ENCODE data around the gene ZNF641. TPM values are rescaled to one million over a fixed set of nuclear protein-coding genes. Genes with fewer than 3 reads are reported as not detected.
A peak's percentile ranks its signal among the peaks of the same experiment; 100 is the strongest.

ZNF641 gene
- total RNA-seq: 1 to 10 TPM; 3.5 to 6.0 TPM

- intact Hi-C loops (cut with micrococcal nuclease): loop anchor here (1.0 to 10.0 kb wide), 5 partner anchors 66 to 644 kb away; partner anchors contain the start of genes CCNT1 and RPAP3
- no peaks in the 10 kb centered on the region for H3K27me3 Mint-ChIP-seq (ENCODE audit: low read depth)
- DNase-seq: peak; percentile 79
- H3K9me3 Mint-ChIP-seq: no peaks in the 10 kb centered on the region
- peaks cover 24% of the 10 kb centered on the region for H3K4me1 Mint-ChIP-seq (ENCODE audit: low read depth)
- H3K27ac Mint-ChIP-seq: peak within 1 kb of the TSS; percentile 81
- CTCF ChIA-PET: interaction anchor here (1.2 kb wide), 1 partner anchor 267 kb away, joined by 3 read pairs; no protein-coding TSS in a partner anchor
- H3K4me3 Mint-ChIP-seq: peak within 1 kb of the TSS; percentile 91
- peaks cover 14% of the 10 kb centered on the region for H3K36me3 Mint-ChIP-seq (ENCODE audit: low read depth)
Observed at GRCh38 chr12:48350249-48351021, at the start of gene ZNF641. TSS of gene ZNF641 (minus strand) at chr12:48350919. CDS start at chr12:48348090, 2,829 bp downstream.

- H3K9me3 Mint-ChIP-seq: no peaks in the 10 kb centered on the region
- CTCF ChIA-PET: no interaction called here
- no peaks in the 10 kb centered on the region for H3K4me1 Mint-ChIP-seq (ENCODE audit: low read depth)
- peaks cover 2% of the 10 kb centered on the region for H3K27me3 Mint-ChIP-seq (ENCODE audit: low read depth)
- no peak overlapping the region for H3K4me3 Mint-ChIP-seq
- intact Hi-C loops (cut with micrococcal nuclease): no loop called here
- H3K36me3 Mint-ChIP-seq (ENCODE audit: low read depth): no peaks in the 10 kb centered on the region
- no peak for DNase-seq
- H3K27ac Mint-ChIP-seq: no peak overlapping the region
Observed at GRCh38 chr12:48390026-48390425, 39.3 kb upstream of the ZNF641 start.

DNA sequence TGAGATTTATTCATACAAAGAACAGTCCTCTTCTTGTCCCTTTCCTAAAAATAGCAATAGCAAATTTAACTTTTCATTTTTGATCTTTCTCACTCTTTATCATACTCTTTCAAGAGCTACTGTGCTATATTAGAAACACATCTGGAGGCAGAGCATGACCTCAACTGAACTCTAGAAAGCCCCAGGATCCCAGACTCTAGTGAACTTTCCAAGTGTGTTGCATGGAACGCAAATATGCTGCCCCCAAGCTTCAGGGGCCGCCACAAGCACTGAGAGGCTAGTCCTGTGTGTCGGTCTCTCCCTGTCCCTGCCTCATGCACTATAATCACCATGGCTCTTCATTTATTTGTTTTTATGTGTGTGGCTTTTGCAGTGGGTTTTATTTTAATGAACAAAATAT is 38.7 kb upstream of the ZNF641 start:
- H3K36me3 Mint-ChIP-seq (ENCODE audit: low read depth): no peaks in the 10 kb centered on the region
- H3K9me3 Mint-ChIP-seq: no peaks in the 10 kb centered on the region
- no peak for DNase-seq
- no peak overlapping the region for H3K27ac Mint-ChIP-seq
- CTCF ChIA-PET: no interaction called here
- no peaks in the 10 kb centered on the region for H3K27me3 Mint-ChIP-seq (ENCODE audit: low read depth)
- H3K4me3 Mint-ChIP-seq: no peak overlapping the region
- intact Hi-C loops (cut with micrococcal nuclease): no loop called here
- H3K4me1 Mint-ChIP-seq (ENCODE audit: low read depth): no peaks in the 10 kb centered on the region

GRCh38 chr12:48388938-48389337 is 38.2 kb upstream of the ZNF641 start:
- CTCF ChIA-PET: no interaction called here
- Mint-ChIP-seq H3K27ac (no peak overlapping the region), H3K4me1 (ENCODE audit: low read depth) (no peaks in the 10 kb centered on the region), H3K36me3 (ENCODE audit: low read depth) (no peaks in the 10 kb centered on the region), H3K9me3 (no peaks in the 10 kb centered on the region), H3K27me3 (ENCODE audit: low read depth) (no peaks in the 10 kb centered on the region), H3K4me3 (no peak overlapping the region)
- intact Hi-C loops (cut with micrococcal nuclease): no loop called here
- DNase-seq: no peak

DNA sequence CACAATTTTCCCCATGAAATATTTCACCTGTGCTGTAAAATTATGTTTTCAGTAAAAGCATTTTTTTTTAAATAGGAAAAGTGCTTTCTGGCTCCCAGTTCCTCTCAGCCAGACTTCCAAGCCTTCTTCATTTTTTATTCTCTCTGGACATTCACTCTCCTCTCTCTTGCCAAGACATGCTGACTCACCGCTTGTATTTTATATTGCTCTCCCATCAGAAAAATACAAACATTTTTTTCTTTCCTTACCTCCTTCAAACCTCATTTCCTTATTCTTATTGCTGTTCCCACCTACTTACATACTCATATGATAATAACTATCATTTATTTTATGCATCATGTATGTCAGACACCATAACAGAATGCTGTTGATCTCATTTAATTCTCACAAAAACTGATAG is 37.7 kb upstream of the ZNF641 start:
- CTCF ChIA-PET: no interaction called here
- Mint-ChIP-seq H3K4me3 (no peak overlapping the region), H3K36me3 (ENCODE audit: low read depth) (no peaks in the 10 kb centered on the region), H3K9me3 (no peaks in the 10 kb centered on the region), H3K27me3 (ENCODE audit: low read depth) (no peaks in the 10 kb centered on the region), H3K27ac (no peak overlapping the region), H3K4me1 (ENCODE audit: low read depth) (no peaks in the 10 kb centered on the region)
- intact Hi-C loops (cut with micrococcal nuclease): no loop called here
- DNase-seq: no peak

GRCh38 chr12:48380596-48380995 is 29.9 kb upstream of the ZNF641 start:
- Mint-ChIP-seq H3K27ac (no peak overlapping the region), H3K36me3 (ENCODE audit: low read depth) (no peaks in the 10 kb centered on the region), H3K4me1 (ENCODE audit: low read depth) (no peaks in the 10 kb centered on the region), H3K27me3 (ENCODE audit: low read depth) (no peaks in the 10 kb centered on the region), H3K9me3 (no peaks in the 10 kb centered on the region), H3K4me3 (no peak overlapping the region)
- intact Hi-C loops (cut with micrococcal nuclease): no loop called here
- CTCF ChIA-PET: no interaction called here
- no peak for DNase-seq

- Mint-ChIP-seq H3K36me3 (ENCODE audit: low read depth) (no peaks in the 10 kb centered on the region), H3K4me1 (ENCODE audit: low read depth) (no peaks in the 10 kb centered on the region), H3K4me3 (no peak overlapping the region), H3K27ac (no peak overlapping the region), H3K27me3 (ENCODE audit: low read depth) (no peaks in the 10 kb centered on the region), H3K9me3 (no peaks in the 10 kb centered on the region)
- intact Hi-C loops (cut with micrococcal nuclease): loop anchor here (10.0 kb wide), 1 partner anchor 235 kb away; no protein-coding TSS in a partner anchor
- CTCF ChIA-PET: no interaction called here
- DNase-seq: no peak
Observed at GRCh38 chr12:48379794-48380193, 29.1 kb upstream of the ZNF641 start.

GRCh38 chr12:48377646-48378045 is 26.9 kb upstream of the ZNF641 start:
- CTCF ChIA-PET: interaction anchor here (0.9 kb wide), 1 partner anchor 190 kb away, joined by 3 read pairs; no protein-coding TSS in a partner anchor
- no peaks in the 10 kb centered on the region for H3K36me3 Mint-ChIP-seq (ENCODE audit: low read depth)
- H3K4me3 Mint-ChIP-seq: no peak overlapping the region
- H3K9me3 Mint-ChIP-seq: no peaks in the 10 kb centered on the region
- intact Hi-C loops (cut with micrococcal nuclease): loop anchor here (10.0 kb wide), 1 partner anchor 237 kb away; no protein-coding TSS in a partner anchor
- no peaks in the 10 kb centered on the region for H3K4me1 Mint-ChIP-seq (ENCODE audit: low read depth)
- no peak overlapping the region for H3K27ac Mint-ChIP-seq
- no peak for DNase-seq
- H3K27me3 Mint-ChIP-seq (ENCODE audit: low read depth): no peaks in the 10 kb centered on the region

GRCh38 chr12:48374164-48374563 is 23.4 kb upstream of the ZNF641 start:
- CTCF ChIA-PET: interaction anchor here (1.7 kb wide), 1 partner anchor 244 kb away, joined by 5 read pairs; no protein-coding TSS in a partner anchor
- no peak overlapping the region for H3K27ac Mint-ChIP-seq
- no peaks in the 10 kb centered on the region for H3K27me3 Mint-ChIP-seq (ENCODE audit: low read depth)
- no peaks in the 10 kb centered on the region for H3K36me3 Mint-ChIP-seq (ENCODE audit: low read depth)
- no peaks in the 10 kb centered on the region for H3K4me1 Mint-ChIP-seq (ENCODE audit: low read depth)
- intact Hi-C loops (cut with micrococcal nuclease): loop anchor here (10.0 kb wide), 1 partner anchor 241 kb away; no protein-coding TSS in a partner anchor
- no peak overlapping the region for H3K4me3 Mint-ChIP-seq
- no peaks in the 10 kb centered on the region for H3K9me3 Mint-ChIP-seq
- DNase-seq: no peak

DNA sequence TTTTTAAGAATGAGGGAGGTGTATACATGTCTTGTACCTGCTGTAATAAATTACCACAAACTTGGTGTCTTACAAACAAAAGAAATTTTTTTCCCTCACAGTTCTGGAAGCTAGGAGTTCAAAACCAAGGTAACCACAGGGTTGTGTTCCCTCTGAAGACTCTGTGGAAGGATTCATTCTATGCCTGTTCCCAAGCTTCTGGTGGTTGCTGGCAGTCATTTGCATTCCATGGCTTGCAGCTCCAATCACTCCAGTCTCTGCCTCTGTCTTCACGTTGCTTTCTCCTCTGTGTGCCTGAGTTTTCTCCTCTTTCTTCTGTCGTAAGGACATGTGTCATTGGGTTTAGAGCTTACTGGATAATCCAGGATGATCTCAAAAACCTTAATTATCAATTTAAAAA is 15.4 kb upstream of the ZNF641 start:
- H3K27me3 Mint-ChIP-seq (ENCODE audit: low read depth): no peaks in the 10 kb centered on the region
- intact Hi-C loops (cut with micrococcal nuclease): no loop called here
- H3K4me3 Mint-ChIP-seq: no peak overlapping the region
- H3K4me1 Mint-ChIP-seq (ENCODE audit: low read depth): peaks cover 6% of the 10 kb centered on the region
- H3K27ac Mint-ChIP-seq: no peak overlapping the region
- H3K36me3 Mint-ChIP-seq (ENCODE audit: low read depth): no peaks in the 10 kb centered on the region
- DNase-seq: no peak
- CTCF ChIA-PET: interaction anchor here (0.7 kb wide), 2 partner anchors 41 to 351 kb away, joined by 3 to 5 read pairs; no protein-coding TSS in a partner anchor
- no peaks in the 10 kb centered on the region for H3K9me3 Mint-ChIP-seq

DNA sequence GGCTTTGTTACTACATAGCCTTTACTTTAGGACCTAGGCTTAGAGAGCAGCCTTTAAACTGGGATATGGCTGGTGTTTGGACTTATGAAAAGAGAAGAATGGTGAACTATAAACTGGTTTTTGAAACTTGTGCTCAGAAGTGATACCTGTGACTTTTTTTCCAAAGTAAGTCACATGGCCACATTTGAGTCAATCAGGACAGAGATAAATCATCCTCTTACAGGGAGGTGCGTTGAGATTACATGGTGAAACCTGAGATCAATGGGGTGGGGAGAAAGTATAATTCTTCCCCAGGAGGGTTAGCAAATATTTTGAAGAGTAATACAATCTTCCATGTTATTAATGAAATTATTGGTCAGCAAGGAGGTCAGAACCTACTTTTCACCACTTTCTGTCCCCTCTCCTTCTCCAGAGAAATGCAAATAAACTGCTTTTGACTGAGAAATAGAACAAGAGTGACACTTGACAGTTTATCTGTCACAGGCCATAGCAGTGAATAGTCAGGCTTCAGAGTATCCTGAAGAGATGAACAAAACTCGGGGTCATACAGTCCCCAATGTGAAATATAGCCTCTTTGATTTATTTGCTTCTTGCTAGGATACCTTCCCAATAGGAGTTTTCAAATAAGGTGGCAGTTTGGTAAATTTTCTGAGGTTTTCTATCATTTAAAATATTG is 11.1 kb upstream of the ZNF641 start:
- Mint-ChIP-seq H3K27ac (no peak overlapping the region), H3K4me3 (no peak overlapping the region), H3K36me3 (ENCODE audit: low read depth) (no peaks in the 10 kb centered on the region), H3K4me1 (ENCODE audit: low read depth) (peaks cover 6% of the 10 kb centered on the region), H3K9me3 (no peaks in the 10 kb centered on the region), H3K27me3 (ENCODE audit: low read depth) (no peaks in the 10 kb centered on the region)
- CTCF ChIA-PET: no interaction called here
- intact Hi-C loops (cut with micrococcal nuclease): no loop called here
- no peak for DNase-seq

- no peak for DNase-seq
- H3K36me3 Mint-ChIP-seq (ENCODE audit: low read depth): no peaks in the 10 kb centered on the region
- no peaks in the 10 kb centered on the region for H3K27me3 Mint-ChIP-seq (ENCODE audit: low read depth)
- no peak overlapping the region for H3K27ac Mint-ChIP-seq
- intact Hi-C loops (cut with micrococcal nuclease): loop anchor here (10.0 kb wide), 1 partner anchor 74 kb away; no protein-coding TSS in a partner anchor
- CTCF ChIA-PET: interaction anchor here (0.6 to 1.6 kb wide), 3 partner anchors 183 to 259 kb away, joined by 3 read pairs; no protein-coding TSS in a partner anchor
- no peaks in the 10 kb centered on the region for H3K9me3 Mint-ChIP-seq
- H3K4me3 Mint-ChIP-seq: no peak overlapping the region
- H3K4me1 Mint-ChIP-seq (ENCODE audit: low read depth): peaks cover 6% of the 10 kb centered on the region
Observed at GRCh38 chr12:48358937-48359513, 8.3 kb upstream of the ZNF641 start.
